GM21737 (cell line): Measurements from ENCODE around the gene DTD2.
"Not testable (repeated sequence)": the region's sequence is repeated elsewhere in the genome, so short reads cannot be mapped to it uniquely, and the experiment has no call there.

ENCODE experiments used
- ATAC-seq: cut with Tn5 transposase; IDR thresholded peaks from one replicate; pipeline ENCODE4 v1.9.1; 2021; ENCODE audit warnings: mild to moderate bottlenecking, moderate library complexity; ENCODE audit not compliant: unreplicated experiment

DTD2 gene

DNA sequence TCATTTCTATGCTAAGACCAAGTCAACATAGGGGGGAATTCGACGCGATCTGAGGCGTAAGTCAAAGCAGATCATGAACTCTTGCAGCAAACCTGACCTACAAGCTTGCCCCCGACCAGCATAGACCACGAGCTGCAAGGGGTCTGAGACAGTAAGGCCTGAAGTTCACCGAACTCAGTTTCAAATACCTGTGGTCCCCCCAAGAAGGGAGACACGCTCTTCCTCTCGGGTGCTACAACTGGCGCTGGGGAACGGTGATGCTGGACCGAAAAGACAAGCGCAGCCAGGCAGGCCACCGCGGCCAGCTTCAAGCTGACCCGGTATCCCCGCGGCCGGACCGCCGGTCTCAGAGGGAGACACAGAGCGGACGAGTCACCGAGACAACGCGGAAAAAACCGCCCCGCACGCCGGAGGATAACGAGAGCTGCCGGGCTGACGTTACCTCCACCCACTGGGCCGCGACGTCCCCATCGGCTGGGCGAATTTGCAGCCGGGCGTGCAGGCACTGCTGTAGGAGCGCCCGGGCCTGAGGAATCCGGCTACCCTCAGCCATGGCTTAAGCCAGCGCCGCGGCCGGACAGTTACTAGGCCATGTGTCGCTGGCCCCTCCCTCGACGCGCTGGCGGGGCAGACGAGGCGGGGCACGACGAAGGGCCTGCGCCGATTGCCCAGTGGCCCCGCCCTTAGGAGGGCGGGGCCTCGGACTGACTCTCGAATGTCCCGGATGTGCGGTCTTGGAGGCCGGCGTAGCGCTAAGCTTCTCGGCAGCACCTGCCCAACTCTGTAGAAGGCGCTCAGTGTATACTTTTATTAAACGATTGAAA, at the start of gene DTD2:
Gene DTD2, minus strand, starts transcription at position 666 of the 824 bp plus-strand sequence. Its CDS starts 113 bp downstream, at position 553.
- peak; percentile 99 for ATAC-seq

DNA sequence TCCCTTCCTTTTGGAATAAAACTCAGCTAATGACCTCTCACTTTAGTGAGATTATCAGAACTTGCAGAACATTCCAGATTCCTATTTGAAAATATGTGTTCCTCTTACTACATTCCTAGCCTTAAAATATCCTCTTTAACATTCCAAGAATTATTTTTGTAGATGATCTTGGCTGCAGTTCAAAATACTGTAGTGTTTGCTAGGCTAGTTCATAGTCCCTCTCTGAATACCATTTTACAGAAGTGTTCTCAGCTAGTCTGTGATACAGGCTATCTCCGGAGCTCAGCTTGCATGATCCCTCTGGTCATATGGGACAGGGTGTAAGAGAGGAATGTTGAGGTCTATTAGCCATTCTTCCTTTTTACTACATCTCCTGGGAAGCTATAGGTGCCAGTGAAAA, 48.1 kb upstream of the DTD2 start:
- ATAC-seq = no peak

DNA sequence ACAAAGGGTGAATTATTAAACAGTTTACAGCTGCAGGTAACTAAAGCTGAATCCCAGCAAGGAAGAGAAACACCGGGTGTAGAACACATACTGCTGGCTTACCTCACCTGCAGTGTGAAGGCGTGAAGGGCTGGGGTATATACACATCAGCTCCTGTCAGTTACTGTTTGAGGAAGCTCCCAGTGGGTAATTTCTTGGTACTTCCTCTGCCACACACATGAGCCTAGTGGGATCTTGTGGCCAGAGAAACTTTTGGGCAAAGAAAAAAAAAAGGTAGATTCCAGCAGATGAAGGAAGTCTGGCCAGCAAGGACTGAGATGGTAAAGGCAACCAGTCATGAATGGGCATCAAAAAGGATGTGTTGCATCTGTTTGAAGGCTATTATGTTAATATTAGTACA, 44.6 kb upstream of the DTD2 start:
- no peak for ATAC-seq

- no peak for ATAC-seq
Observed at GRCh38 chr14:31492759-31493498, 35.6 kb upstream of the DTD2 start.

DNA sequence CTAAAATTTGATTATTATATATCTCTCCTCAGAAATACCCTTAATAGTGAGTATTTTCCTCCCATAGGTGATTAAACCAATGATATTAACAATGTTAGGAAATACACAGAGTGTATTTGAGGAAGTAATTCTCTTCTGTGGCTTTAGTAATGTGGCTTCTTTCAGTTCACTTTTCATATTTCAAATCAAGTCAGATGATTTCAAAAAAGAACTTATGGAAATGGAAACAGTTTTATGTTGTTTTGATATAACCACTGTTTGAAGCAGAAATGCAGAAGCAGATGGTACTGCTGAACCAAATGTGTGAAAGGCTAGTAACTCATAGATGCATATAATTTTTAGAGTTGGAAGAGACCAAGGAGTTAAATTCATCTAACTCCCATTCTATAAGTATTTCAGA, 32.4 kb upstream of the DTD2 start:
- ATAC-seq = no peak

DNA sequence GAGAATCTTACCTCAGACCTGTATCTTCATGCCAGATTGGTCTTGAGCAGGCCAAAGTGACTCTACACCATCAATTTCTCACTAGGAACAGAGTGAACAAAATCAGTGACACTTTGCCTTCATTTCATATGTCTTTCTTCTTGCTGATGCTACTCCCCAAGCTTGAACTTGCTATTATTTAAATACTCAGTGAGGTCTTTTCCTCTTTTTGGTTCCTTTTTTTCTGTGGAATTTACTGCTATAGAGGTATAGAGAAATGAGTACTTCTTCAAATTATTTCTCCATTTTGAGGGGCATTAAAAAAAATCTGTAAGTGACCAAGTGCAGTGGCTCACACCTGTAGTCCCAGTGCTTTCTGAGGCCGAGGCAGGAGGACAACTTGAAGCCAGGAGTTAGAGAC, 30.6 kb upstream of the DTD2 start, which contains the start of gene GPR33:
Gene GPR33, minus strand, starts transcription at position 154 of the 400 bp plus-strand sequence. CDS start 4,074 bp downstream, outside the sequence.
- ATAC-seq = no peak

GRCh38 chr14:31486764-31487163, 29.5 kb upstream of the DTD2 start:
- no peak for ATAC-seq

- ATAC-seq = no peak
Observed at GRCh38 chr14:31484754-31485153, 27.4 kb upstream of the DTD2 start.

DNA sequence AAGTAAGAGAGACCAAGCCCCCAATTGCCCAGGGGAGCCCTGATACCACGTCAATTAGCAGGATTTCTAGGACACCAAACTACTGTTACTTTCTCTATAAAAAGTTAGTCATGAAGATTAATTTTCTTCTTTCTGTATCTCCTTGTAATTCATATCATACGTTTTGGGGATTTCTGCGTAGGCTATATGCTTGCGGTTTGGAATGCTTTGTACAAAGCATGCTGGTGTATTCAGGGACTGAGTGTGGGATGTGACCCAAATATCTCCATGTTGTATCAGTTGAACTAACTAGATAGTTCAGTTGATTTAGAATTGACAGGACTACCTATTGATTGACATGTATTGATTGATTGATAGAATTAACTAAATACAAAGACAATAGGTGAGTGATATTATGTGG, 22.9 kb upstream of the DTD2 start:
- ATAC-seq = no peak

- no peak for ATAC-seq
Observed at GRCh38 chr14:31479027-31479426, 21.7 kb upstream of the DTD2 start.

- ATAC-seq = no peak
Observed at GRCh38 chr14:31477248-31477647, 19.9 kb upstream of the DTD2 start.

DNA sequence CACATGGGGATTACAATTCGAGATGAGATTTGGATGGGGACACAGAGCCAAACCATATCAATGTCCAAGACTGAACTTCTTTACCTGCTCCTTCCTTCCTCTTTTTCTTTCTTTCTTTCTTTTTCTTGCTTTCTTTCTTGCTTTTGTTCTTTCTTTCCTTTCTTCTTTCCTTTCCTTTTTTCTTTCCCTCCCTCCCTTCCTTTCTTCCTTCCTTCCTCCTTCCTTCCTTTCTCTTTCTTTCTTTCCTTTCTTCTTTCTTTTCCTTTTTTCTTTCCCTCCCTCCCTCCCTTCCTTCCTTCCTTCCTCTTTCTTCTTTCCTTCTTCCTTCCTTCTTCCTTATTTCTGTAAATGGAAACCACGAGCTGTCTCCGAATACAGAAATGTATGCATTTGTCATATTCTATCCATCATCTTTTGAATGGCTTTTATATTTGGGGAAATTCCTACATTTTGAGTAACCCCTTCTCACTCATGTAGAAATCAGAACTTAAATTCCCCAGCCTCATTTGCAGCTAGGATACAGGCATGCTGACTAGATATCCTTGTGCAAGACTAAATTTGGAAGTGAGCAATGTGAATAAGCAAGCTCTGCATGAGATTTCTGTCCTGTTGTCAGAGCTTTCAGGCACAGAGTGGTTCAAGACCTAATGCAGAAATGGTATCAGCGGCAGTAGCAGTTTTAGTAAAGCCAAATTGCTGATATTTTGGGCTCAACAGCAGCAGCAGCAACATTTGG, 19.0 kb upstream of the DTD2 start:
- ATAC-seq = no peak

- ATAC-seq = no peak
Observed at GRCh38 chr14:31466554-31466953, 9.2 kb upstream of the DTD2 start.

GRCh38 chr14:31465111-31465510, 7.8 kb upstream of the DTD2 start:
- no peak for ATAC-seq

DNA sequence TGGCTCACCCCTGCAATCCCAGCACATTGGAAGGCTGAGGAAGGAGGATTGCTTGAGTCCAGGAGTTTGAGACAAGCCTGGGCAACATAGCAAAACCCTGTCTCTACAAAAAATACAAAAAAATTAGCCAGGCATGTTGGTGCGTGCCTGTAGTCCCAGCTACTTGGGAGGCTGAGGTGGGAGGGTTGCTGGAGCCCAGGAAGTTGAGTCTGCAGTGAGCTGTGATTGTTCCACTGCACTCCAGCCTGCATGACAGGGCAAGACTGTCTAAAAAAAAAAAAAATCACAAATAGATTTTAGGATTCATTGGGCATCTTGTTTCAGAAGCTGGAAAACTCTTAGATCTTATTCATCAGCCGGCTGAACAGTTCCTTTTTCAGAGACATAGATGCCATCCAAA, 5.1 kb upstream of the DTD2 start:
- ATAC-seq = not testable (repeated sequence)

GRCh38 chr14:31461545-31461944, 4.2 kb upstream of the DTD2 start:
- ATAC-seq = no peak

DNA sequence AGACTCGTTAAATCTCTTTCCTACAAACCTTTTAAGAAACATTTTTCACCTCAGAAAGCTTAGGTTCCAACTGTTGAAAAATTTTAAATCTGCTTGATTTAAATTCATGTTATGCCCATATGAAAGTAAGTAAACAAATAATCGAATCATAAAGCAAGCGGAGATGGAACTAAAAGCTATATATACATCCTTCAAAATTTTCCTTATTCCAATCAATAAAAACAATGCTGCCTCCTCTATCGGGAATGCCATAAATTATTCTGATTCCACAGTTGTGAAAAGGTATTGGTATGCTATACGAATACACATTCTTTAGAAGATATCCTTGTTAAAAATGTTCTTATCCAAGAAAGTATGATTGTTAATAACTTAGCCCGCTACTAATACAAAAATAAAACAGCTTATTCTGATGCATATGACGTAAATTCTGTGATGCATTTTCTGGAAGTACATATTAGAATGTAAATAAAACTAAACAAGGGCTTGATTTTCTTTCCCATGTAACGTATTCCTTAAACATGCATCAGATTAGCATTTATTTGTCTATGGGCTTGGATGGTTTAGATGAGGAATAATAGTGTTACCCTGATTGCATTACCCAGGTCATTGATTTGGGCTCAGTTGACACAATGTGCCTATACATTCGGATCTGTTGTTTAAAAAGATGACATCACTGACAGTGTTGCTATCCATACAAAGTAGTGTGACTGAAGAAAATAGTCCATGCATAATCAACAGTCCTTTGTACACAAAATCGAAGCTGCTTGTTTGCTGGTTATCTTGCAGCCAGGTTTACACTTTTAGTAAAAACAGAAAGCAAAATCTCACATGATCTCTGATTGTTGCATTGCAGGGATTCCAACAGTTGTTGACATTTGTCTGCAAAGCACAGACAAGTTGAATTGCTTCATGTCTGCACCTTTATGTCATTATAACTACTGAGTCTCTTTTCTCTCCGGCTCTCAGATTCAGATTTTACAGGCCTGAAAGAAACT, 656 bp upstream of the DTD2 start:
- no peak for ATAC-seq

- ATAC-seq = no peak
Observed at GRCh38 chr14:31449971-31450610, 7.2 kb downstream of the DTD2 start.

DNA sequence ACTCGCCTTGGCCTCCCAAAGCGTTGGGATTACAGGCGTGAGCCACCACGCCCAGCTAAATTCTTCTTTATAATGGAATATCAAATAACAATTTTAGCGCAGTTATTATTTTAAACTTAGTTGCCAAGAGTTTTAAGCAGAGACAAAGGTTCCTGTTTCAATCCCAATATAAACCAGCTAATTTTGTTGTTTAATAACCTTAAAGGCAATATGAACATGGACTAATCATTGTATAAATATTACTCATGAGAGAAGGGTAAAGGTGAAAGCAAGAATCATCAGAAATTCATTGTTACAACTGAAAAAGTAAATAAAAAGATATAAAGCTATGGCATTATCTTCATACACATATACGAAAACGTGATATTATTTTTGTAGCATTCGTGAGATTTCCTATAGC, 8.2 kb downstream of the DTD2 start:
- no peak for ATAC-seq

DNA sequence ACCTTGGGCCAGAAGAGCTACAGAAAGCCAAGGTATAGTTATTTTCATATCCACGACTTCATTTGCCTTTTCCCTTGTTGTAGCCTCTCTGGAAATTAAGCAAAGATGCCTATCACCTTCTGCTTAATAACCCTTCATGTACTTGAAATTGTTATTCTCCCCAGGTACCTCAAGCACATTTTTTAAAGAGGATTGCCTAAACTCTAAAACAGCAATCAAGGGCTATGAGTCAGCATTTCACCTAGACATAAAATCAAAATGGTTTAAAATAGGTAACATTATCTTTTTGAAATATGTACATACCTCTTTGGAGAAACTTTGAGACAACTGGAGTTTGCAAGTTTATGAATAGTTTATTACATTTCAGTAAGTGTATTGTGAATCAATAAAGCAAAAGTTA, 11.6 kb downstream of the DTD2 start:
- no peak for ATAC-seq
